ENCODE measurements around the gene RBM22.
"Not testable (repeated sequence)": the region's sequence is repeated elsewhere in the genome, so short reads cannot be mapped to it uniquely, and the experiment has no call there.

The RBM22 gene

GRCh38 chr5:150700594-150701377 is at the start of gene RBM22:
Gene RBM22, minus strand, starts transcription at chr5:150701062. Its CDS starts 77 bp downstream, at chr5:150700985.
- peak; percentile 82 for DNase-seq (ENCODE audit: low read depth)
- H3K4me3 ChIP-seq (ENCODE audit: control insufficient read depth, low read depth, low read length) = peak within 1 kb of the TSS; percentile 98
- peak; percentile 45 for TF ChIP-seq CTCF (conservative IDR thresholded peaks at IDR 0.05; ENCODE audit: control insufficient read depth, insufficient read depth, low read depth, low read length)

- no peak overlapping the region for H3K4me3 ChIP-seq (ENCODE audit: control insufficient read depth, low read depth, low read length)
- DNase-seq (ENCODE audit: low read depth) = no peak
- TF ChIP-seq CTCF (conservative IDR thresholded peaks at IDR 0.05; ENCODE audit: control insufficient read depth, insufficient read depth, low read depth, low read length) = no peak
These were observed 49.6 kb upstream of the RBM22 start for GRCh38 chr5:150750469-150750868.

GRCh38 chr5:150743142-150743488 is 42.3 kb upstream of the RBM22 start:
- H3K4me3 ChIP-seq (ENCODE audit: control insufficient read depth, low read depth, low read length); DNase-seq (ENCODE audit: low read depth): not testable (repeated sequence)

- H3K4me3 ChIP-seq (ENCODE audit: control insufficient read depth, low read depth, low read length); DNase-seq (ENCODE audit: low read depth): not testable (repeated sequence)
These were observed 41.7 kb upstream of the RBM22 start for GRCh38 chr5:150742455-150743141.

GRCh38 chr5:150740992-150741391 is 40.1 kb upstream of the RBM22 start:
- no peak for TF ChIP-seq CTCF (conservative IDR thresholded peaks at IDR 0.05; ENCODE audit: control insufficient read depth, insufficient read depth, low read depth, low read length)
- no peak overlapping the region for H3K4me3 ChIP-seq (ENCODE audit: control insufficient read depth, low read depth, low read length)
- no peak for DNase-seq (ENCODE audit: low read depth)

- no peak for DNase-seq (ENCODE audit: low read depth)
- no peak for TF ChIP-seq CTCF (conservative IDR thresholded peaks at IDR 0.05; ENCODE audit: control insufficient read depth, insufficient read depth, low read depth, low read length)
- no peak overlapping the region for H3K4me3 ChIP-seq (ENCODE audit: control insufficient read depth, low read depth, low read length)
These were observed 38.0 kb upstream of the RBM22 start for GRCh38 chr5:150738862-150739261.

GRCh38 chr5:150734579-150735384 is 33.9 kb upstream of the RBM22 start:
- DNase-seq (ENCODE audit: low read depth) = no peak
- no peak overlapping the region for H3K4me3 ChIP-seq (ENCODE audit: control insufficient read depth, low read depth, low read length)
- TF ChIP-seq CTCF (conservative IDR thresholded peaks at IDR 0.05; ENCODE audit: control insufficient read depth, insufficient read depth, low read depth, low read length) = no peak
